BE2C (cell line): ENCODE measurements around the gene CD59.

ENCODE experiments used
- DNase-seq: peaks from one replicate; pipeline ENCODE4 v3.0.0-alpha.2; 2020
- H3K27me3 ChIP-seq: fragments of 250-450 bp; sonication (Bioruptor Pico); 2 replicates; pipeline ENCODE4 v1.5.1; 2020; ENCODE audit warnings: mild to moderate bottlenecking
- H3K36me3 ChIP-seq: fragments of 250-450 bp; sonication (Bioruptor Pico); 2 replicates; pipeline ENCODE4 v1.5.1; 2020; ENCODE audit warnings: mild to moderate bottlenecking
- H3K4me1 ChIP-seq: fragments of 250-450 bp; sonication (Bioruptor Pico); 2 replicates; pipeline ENCODE4 v1.5.1; 2020
- H3K4me3 ChIP-seq: 2 replicates; pipeline ENCODE4 v1.5.1; 2011; ENCODE audit warnings: low read depth, low read length
- H3K9me3 ChIP-seq: fragments of 250-450 bp; sonication (Bioruptor Pico); 2 replicates; pipeline ENCODE4 v1.5.1; 2020
- CTCF ChIP-seq: IDR thresholded peaks from 2 replicates; pipeline ENCODE4 v1.5.1; 2012; ENCODE audit warnings: mild to moderate bottlenecking, low read depth, low read length

The CD59 gene

GRCh38 chr11:33700502-33701271 is 35.5 kb downstream of the CD59 start, which contains the start of gene C11orf91:
C11orf91 (minus strand) TSS chr11:33700826; CDS start chr11:33700740, 86 bp downstream.
- Histone ChIP-seq H3K27me3 (no peaks in the 10 kb centered on the region), H3K4me3 (peak within 1 kb of the TSS; percentile 50), H3K4me1 (no peaks in the 10 kb centered on the region), H3K9me3 (no peaks in the 10 kb centered on the region), H3K36me3 (no peaks in the 10 kb centered on the region)
- no peak for TF ChIP-seq CTCF
- DNase-seq, result peak; percentile 94

- no peak for DNase-seq
- no peaks in the 10 kb centered on the region for H3K36me3 ChIP-seq
- TF ChIP-seq CTCF, result no peak
- H3K27me3 ChIP-seq, result no peaks in the 10 kb centered on the region
- H3K4me1 ChIP-seq, result no peaks in the 10 kb centered on the region
- no peaks in the 10 kb centered on the region for H3K9me3 ChIP-seq
- peak overlapping the region; percentile 50 for H3K4me3 ChIP-seq
Observed at GRCh38 chr11:33700063-33700501, 36.1 kb downstream of the CD59 start.

- TF ChIP-seq CTCF, result no peak
- no peaks in the 10 kb centered on the region for H3K27me3 ChIP-seq
- H3K9me3 ChIP-seq, result no peaks in the 10 kb centered on the region
- no peaks in the 10 kb centered on the region for H3K4me1 ChIP-seq
- no peak for DNase-seq
- no peaks in the 10 kb centered on the region for H3K36me3 ChIP-seq
- no peak overlapping the region for H3K4me3 ChIP-seq
Observed at GRCh38 chr11:33699515-33700062, 36.6 kb downstream of the CD59 start.

- Histone ChIP-seq H3K9me3 (no peaks in the 10 kb centered on the region), H3K4me3 (no peak overlapping the region), H3K4me1 (no peaks in the 10 kb centered on the region), H3K27me3 (no peaks in the 10 kb centered on the region), H3K36me3 (no peaks in the 10 kb centered on the region)
- no peak for DNase-seq
- TF ChIP-seq CTCF, result no peak
Observed at GRCh38 chr11:33698921-33699320, 37.3 kb downstream of the CD59 start.

GRCh38 chr11:33697997-33698396 is 38.2 kb downstream of the CD59 start:
- DNase-seq, result no peak
- Histone ChIP-seq H3K9me3 (no peaks in the 10 kb centered on the region), H3K36me3 (no peaks in the 10 kb centered on the region), H3K27me3 (no peaks in the 10 kb centered on the region), H3K4me3 (no peak overlapping the region), H3K4me1 (no peaks in the 10 kb centered on the region)
- no peak for TF ChIP-seq CTCF
